Prostate gland (tissue), 2 donors: ENCODE data around the gene COG5.

Experiments used
- CTCF ChIP-seq, 4 experiments: fragments of 200-600 bp in 2 of 4; fragments of 450-650 bp in 2 of 4; sonication (generic) in 2 of 4; IDR thresholded peaks; 1 replicate in 3 of 4; 2 replicates in 1 of 4; pipeline ENCODE4 v1.5.1; 2016 to 2019; ENCODE audit warnings: antibody characterized with exemption in 4 of 4, mild to moderate bottlenecking in 2 of 4, moderate library complexity in 2 of 4
- POLR2AphosphoS5 ChIP-seq: sonication (generic); formaldehyde crosslinking; IDR thresholded peaks from one replicate; pipeline ENCODE4 v1.6.1; 2017; ENCODE audit warnings: antibody characterized with exemption

GRCh38 chr7:107212725-107213124, 351.0 kb downstream of the COG5 start:
- TF ChIP-seq CTCF (IDR thresholded peaks at IDR 0.05) (no peak), POLR2AphosphoS5 (no peak)
